Measurements from ENCODE around the gene MSH4. TPM values are rescaled to one million over a fixed set of nuclear protein-coding genes. Genes with fewer than 3 reads are reported as not detected.
"Not testable (repeated sequence)": the region's sequence is repeated elsewhere in the genome, so short reads cannot be mapped to it uniquely, and the experiment has no call there.

The MSH4 gene
- total RNA-seq, 2 experiments from 2014 or later: 0.25 to 0.31 TPM

DNA sequence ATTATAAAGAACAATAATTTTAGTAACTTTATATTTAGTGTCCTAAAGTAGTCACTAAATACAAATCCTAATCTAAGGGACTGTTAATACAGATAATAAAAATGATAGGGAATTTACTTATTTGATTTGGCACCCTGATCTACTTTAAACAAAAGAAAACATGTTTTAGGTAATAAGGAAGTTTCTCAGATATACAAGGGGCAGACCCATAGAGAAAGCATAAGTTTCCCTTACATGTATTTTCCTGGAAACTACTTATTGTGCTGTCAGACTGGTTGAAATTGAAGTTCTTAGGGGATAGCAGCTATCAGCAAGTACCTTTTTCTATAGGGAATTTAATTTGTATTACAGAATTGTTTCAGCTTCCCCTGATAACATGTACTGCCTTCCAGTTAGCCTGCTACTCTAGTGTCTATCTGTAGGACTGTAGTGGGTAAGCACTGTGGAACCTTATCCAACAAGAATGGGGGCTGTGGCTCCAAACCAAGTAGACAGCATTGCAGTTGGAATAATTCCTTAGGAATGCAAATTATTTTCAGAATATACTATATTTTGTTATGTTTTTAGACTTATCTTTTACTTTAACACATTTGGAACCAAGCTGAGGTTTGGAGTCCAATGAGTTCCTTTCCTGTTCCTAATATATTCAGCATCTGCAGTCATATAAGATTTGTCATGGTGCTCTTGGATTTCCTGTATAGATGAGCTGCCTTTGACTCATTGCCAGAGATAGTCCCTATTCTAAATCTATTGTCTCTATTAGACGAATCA, 14.7 kb downstream of the MSH4 start:
- intact Hi-C loops (cut with DNase I, micrococcal nuclease): no loop called here
- TF ChIP-seq CTCF (IDR thresholded peaks at IDR 0.05): no peak
- ATAC-seq (ENCODE audit: poor library complexity): no peak
- H3K4me1 Mint-ChIP-seq (ENCODE audit: low read depth): no peaks in the 10 kb centered on the region
- Histone ChIP-seq H3K9me3 (ENCODE audit: control insufficient read depth in 1 of 2, insufficient read depth in 1 of 2, low read length in 2 of 2) (no peaks in the 10 kb centered on the region), H3K27me3 (ENCODE audit: control insufficient read depth in 1 of 2, insufficient read depth in 2 of 2, low read length in 2 of 2) (peaks cover 0 to 4% of the 10 kb centered on the region in 2 experiments), H3K4me1 (ENCODE audit: insufficient read depth, low read length) (no peaks in the 10 kb centered on the region), H3K4me3 (ENCODE audit: low read length) (no peak overlapping the region), H3K27ac (ENCODE audit: low read depth in 1 of 2, low read length in 2 of 2) (no peak overlapping the region), H3K36me3 (ENCODE audit: insufficient read depth, low read length) (no peaks in the 10 kb centered on the region)
- H3K4me3 Mint-ChIP-seq: no peak overlapping the region
- no peak overlapping the region for H3K27ac Mint-ChIP-seq
- no peaks in the 10 kb centered on the region for H3K27me3 Mint-ChIP-seq
- CTCF ChIA-PET: no interaction called here
- no peak for DNase-seq
- H3K9me3 Mint-ChIP-seq: no peaks in the 10 kb centered on the region
- POLR2A ChIA-PET: no interaction called here
- H3K36me3 Mint-ChIP-seq (ENCODE audit: low read depth): no peaks in the 10 kb centered on the region

- no peaks in the 10 kb centered on the region for H3K9me3 Mint-ChIP-seq
- DNase-seq (no peak), ATAC-seq (ENCODE audit: poor library complexity) (no peak)
- H3K27me3 Mint-ChIP-seq: no peaks in the 10 kb centered on the region
- H3K36me3 ChIP-seq (ENCODE audit: insufficient read depth, low read length): no peaks in the 10 kb centered on the region
- no peaks in the 10 kb centered on the region for H3K9me3 ChIP-seq (ENCODE audit: control insufficient read depth in 1 of 2, insufficient read depth in 1 of 2, low read length in 2 of 2)
- peaks cover 0 to 4% of the 10 kb centered on the region in 2 experiments for H3K27me3 ChIP-seq (ENCODE audit: control insufficient read depth in 1 of 2, insufficient read depth in 2 of 2, low read length in 2 of 2)
- H3K4me3 Mint-ChIP-seq: no peak overlapping the region
- H3K36me3 Mint-ChIP-seq (ENCODE audit: low read depth): no peaks in the 10 kb centered on the region
- no peak overlapping the region for H3K27ac ChIP-seq (ENCODE audit: low read depth in 1 of 2, low read length in 2 of 2)
- no peaks in the 10 kb centered on the region for H3K4me1 ChIP-seq (ENCODE audit: insufficient read depth, low read length)
- no peak overlapping the region for H3K4me3 ChIP-seq (ENCODE audit: low read length)
- H3K4me1 Mint-ChIP-seq (ENCODE audit: low read depth): no peaks in the 10 kb centered on the region
- TF ChIP-seq CTCF (IDR thresholded peaks at IDR 0.05): no peak
- intact Hi-C loops (cut with DNase I, micrococcal nuclease): no loop called here
- CTCF ChIA-PET: interaction anchor here (0.6 kb wide), 1 partner anchor 10 kb away, joined by 5 read pairs; no protein-coding TSS in a partner anchor
- no peak overlapping the region for H3K27ac Mint-ChIP-seq
- POLR2A ChIA-PET: no interaction called here
Measured at GRCh38 chr1:75812065-75812464, 15.4 kb downstream of the MSH4 start.

DNA sequence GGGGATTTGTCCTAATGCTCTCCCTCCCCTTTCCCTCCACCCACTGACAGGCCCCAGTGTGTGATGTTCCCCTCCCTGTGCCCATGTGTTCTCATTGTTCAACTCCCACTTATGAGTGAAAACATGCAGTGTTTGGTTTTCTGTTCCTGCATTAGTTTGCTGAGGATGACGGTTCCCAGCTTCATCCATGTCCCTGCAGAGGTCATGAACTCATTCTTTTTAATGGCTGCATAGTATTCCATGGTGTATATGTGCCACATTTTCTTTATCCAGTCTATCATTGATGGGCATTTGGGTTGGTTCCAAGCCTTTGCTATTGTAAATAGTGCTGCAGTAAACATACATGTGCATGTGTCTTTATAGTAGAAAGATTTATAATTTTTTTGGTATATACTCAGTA, 26.9 kb downstream of the MSH4 start:
- intact Hi-C loops (cut with DNase I, micrococcal nuclease); H3K27ac Mint-ChIP-seq; CTCF ChIA-PET; H3K27me3 Mint-ChIP-seq; H3K27ac ChIP-seq (ENCODE audit: low read depth in 1 of 2, low read length in 2 of 2); DNase-seq; POLR2A ChIA-PET; H3K9me3 Mint-ChIP-seq; H3K27me3 ChIP-seq (ENCODE audit: control insufficient read depth in 1 of 2, insufficient read depth in 2 of 2, low read length in 2 of 2); ATAC-seq (ENCODE audit: poor library complexity); H3K4me3 Mint-ChIP-seq; H3K4me1 Mint-ChIP-seq (ENCODE audit: low read depth); H3K4me3 ChIP-seq (ENCODE audit: low read length); H3K36me3 ChIP-seq (ENCODE audit: insufficient read depth, low read length); H3K4me1 ChIP-seq (ENCODE audit: insufficient read depth, low read length); H3K9me3 ChIP-seq (ENCODE audit: control insufficient read depth in 1 of 2, insufficient read depth in 1 of 2, low read length in 2 of 2): not testable (repeated sequence)
- peaks cover 30% of the 10 kb centered on the region for H3K36me3 Mint-ChIP-seq (ENCODE audit: low read depth)

Measured in CD4-positive, alpha-beta T cell (primary cell).